IPS DF 4.7 (cell line): ENCODE measurements around the gene SLC9A8.
"Not testable (repeated sequence)": the region's sequence is repeated elsewhere in the genome, so short reads cannot be mapped to it uniquely, and the experiment has no call there.

Experiments
- DNase-seq: peaks from one replicate; pipeline ENCODE4 v3.0.0-alpha.2; 2013; ENCODE audit warnings: low spot score; ENCODE audit errors: extremely low read depth

SLC9A8 gene

GRCh38 chr20:49786668-49787370 lies 25.8 kb upstream of the SLC9A8 start:
- DNase-seq = no peak

GRCh38 chr20:49787371-49788357 lies 25.0 kb upstream of the SLC9A8 start:
- no peak for DNase-seq

- no peak for DNase-seq
Measured at GRCh38 chr20:49790077-49790798, 22.4 kb upstream of the SLC9A8 start.

GRCh38 chr20:49791165-49791564 lies 21.5 kb upstream of the SLC9A8 start:
- DNase-seq = no peak

GRCh38 chr20:49792006-49792405 lies 20.6 kb upstream of the SLC9A8 start:
- DNase-seq = no peak

GRCh38 chr20:49792611-49793010 lies 20.0 kb upstream of the SLC9A8 start:
- no peak for DNase-seq

GRCh38 chr20:49794336-49795134 lies 18.1 kb upstream of the SLC9A8 start:
- DNase-seq = no peak

- no peak for DNase-seq
Measured at GRCh38 chr20:49795135-49795424, 17.5 kb upstream of the SLC9A8 start.

GRCh38 chr20:49796600-49797343 lies 15.9 kb upstream of the SLC9A8 start:
- DNase-seq = no peak

GRCh38 chr20:49797344-49797615 lies 15.3 kb upstream of the SLC9A8 start:
- no peak for DNase-seq

- DNase-seq = no peak
Measured at GRCh38 chr20:49798718-49799117, 13.9 kb upstream of the SLC9A8 start.

- DNase-seq = no peak
Measured at GRCh38 chr20:49799698-49800097, 12.9 kb upstream of the SLC9A8 start.

- DNase-seq = no peak
Measured at GRCh38 chr20:49803418-49803817, 9.2 kb upstream of the SLC9A8 start.

GRCh38 chr20:49804364-49804763 lies 8.3 kb upstream of the SLC9A8 start:
- no peak for DNase-seq

GRCh38 chr20:49805224-49805876 lies 7.3 kb upstream of the SLC9A8 start:
- not testable (repeated sequence) for DNase-seq

GRCh38 chr20:49808753-49809152 lies 3.9 kb upstream of the SLC9A8 start:
- no peak for DNase-seq

- no peak for DNase-seq
Measured at GRCh38 chr20:49809803-49810359, 2.7 kb upstream of the SLC9A8 start.

- DNase-seq = no peak
Measured at GRCh38 chr20:49810491-49811190, 2.0 kb upstream of the SLC9A8 start.

GRCh38 chr20:49811825-49812506 lies 662 bp upstream of the SLC9A8 start:
- no peak for DNase-seq
